ENCODE results near the gene TMLHE. TPM values are rescaled to one million over a fixed set of nuclear protein-coding genes. Genes with fewer than 3 reads are reported as not detected.
"Not testable (repeated sequence)": the region's sequence is repeated elsewhere in the genome, so short reads cannot be mapped to it uniquely, and the experiment has no call there.

TMLHE gene
- total RNA-seq, 1 experiment from 2014 or later, result 10.1 TPM

DNA sequence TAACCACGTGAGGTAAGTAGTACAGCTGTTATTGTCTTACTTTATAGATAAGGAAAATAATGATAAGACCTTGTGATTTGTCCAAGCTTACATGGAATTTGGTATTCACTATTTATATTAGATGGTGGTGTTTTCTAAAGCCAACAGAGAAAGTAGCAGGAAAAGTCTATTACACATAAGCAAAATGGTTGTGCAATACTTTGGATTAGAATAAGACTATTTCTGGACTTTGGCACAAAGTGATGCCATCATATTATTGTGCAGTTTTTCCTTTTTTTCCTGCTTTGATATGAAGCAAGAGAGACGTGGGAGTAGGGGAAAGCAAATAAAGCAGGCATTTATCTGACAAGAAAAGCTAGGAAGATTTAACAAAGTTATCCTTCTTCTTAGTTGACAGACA is 117.6 kb downstream of the TMLHE start:
- not testable (repeated sequence) for DNase-seq (ENCODE audit: low read depth)

- DNase-seq (ENCODE audit: low read depth), result not testable (repeated sequence)
Measured at GRCh38 chrX:155491421-155491820, 121.3 kb downstream of the TMLHE start.

DNA sequence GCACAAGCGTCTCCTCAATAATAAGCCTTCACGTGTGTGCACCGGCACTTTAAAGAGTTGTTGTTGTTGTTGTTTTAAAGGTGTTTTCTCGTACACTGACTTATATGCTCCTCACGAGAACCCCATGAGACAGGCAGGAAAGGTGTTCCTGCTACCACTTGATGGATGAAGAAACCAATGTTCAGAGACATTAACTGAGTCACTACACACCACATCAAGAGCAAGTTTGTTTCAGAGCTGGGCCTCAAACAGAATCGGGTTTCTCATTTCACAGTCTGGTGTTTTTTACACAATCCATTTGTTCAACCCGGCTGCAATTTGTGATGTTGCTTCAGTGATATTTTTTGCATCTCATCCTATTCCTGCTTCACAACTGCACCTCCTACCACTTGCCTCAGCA is 135.6 kb downstream of the TMLHE start:
- not testable (repeated sequence) for DNase-seq (ENCODE audit: low read depth)

DNA sequence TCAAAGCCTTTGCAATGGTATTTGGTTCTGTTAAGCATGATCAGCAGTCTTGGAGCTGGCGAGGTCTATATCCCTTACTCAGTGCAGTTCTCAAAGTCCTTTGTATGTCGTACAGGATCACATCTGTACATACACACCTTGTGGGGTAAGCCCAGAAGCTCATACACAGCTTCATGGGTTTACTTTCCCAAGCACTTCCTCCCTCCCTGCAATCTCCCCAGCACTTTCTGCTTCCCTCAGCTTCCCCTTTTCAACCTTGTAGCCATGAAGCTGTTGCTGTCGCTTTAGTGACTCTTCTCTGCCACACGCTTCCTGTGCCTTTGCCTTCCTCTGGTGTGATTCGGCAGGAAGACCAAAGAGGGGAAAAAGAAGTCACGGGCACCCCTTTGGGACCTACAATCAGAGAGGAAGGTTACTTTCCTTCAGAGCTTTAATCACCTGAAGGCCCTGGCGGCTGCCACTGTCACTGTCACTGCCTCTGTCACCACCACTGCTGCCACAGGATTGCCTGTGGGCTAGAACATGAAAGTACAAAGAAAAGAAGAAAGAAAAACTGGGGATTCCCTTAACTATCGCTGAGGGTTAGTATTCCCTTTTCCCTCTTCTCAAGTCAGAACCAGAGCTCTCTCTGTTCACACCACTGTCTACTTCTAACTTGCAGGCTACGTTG is 146.3 kb downstream of the TMLHE start:
- DNase-seq (ENCODE audit: low read depth), result not testable (repeated sequence)

- not testable (repeated sequence) for DNase-seq (ENCODE audit: low read depth)
Measured at GRCh38 chrX:155460501-155460900, 152.3 kb downstream of the TMLHE start.

- DNase-seq (ENCODE audit: low read depth), result not testable (repeated sequence)
Measured at GRCh38 chrX:155458471-155458870, 154.3 kb downstream of the TMLHE start, which contains the start of gene F8A3. Gene F8A3 (minus strand): TSS chrX:155458620. CDS start chrX:155458600, 20 bp downstream.

GRCh38 chrX:155457761-155458447 is 154.8 kb downstream of the TMLHE start:
- DNase-seq (ENCODE audit: low read depth), result not testable (repeated sequence)

- no peak for DNase-seq (ENCODE audit: low read depth)
Measured at GRCh38 chrX:155441097-155441496, 171.7 kb downstream of the TMLHE start.

Other genes with a start within 250 kb of the TMLHE start
- gene F8A2, start 230.9 kb downstream of the TMLHE start, total RNA-seq (2014; rRNA removed), result not detected in 2 replicates
- gene F8A3, start 154.3 kb downstream of the TMLHE start, total RNA-seq (2014; rRNA removed), result 11.5 TPM in 2 replicates
- 0.32 and 0.86 TPM in 2 replicates for gene SPRY3, start 366 bp downstream of the TMLHE start, total RNA-seq (2014; rRNA removed)